Effector memory CD8-positive, alpha-beta T cell (primary cell): Measurements from ENCODE around the gene ANK2.

Source experiments
- ATAC-seq: fragments of 150-1000 bp; cut with Tn5 transposase; replicated peaks from 2 replicates; pipeline ENCODE4 v1.10.0; 2021; ENCODE audit warnings: mild to moderate bottlenecking, moderate library complexity
- DNase-seq, 3 experiments: peaks; one replicate each; pipeline ENCODE4 v3.0.0; 2021
- H3K27ac Mint-ChIP-seq, 2 donors: one replicate each; pipeline ENCODE4 v1.8.0; 2022; ENCODE audit warnings: mild to moderate bottlenecking in 2 of 2, mixed read lengths in 2 of 2, moderate library complexity in 2 of 2
- H3K27me3 Mint-ChIP-seq, 2 donors: one replicate each; pipeline ENCODE4 v1.8.0; 2022; ENCODE audit warnings: mixed read lengths in 2 of 2
- H3K36me3 Mint-ChIP-seq: one replicate; pipeline ENCODE4 v1.8.0; 2022; ENCODE audit warnings: mild to moderate bottlenecking, moderate library complexity, mixed read lengths; ENCODE audit not compliant: insufficient read depth
- H3K4me1 Mint-ChIP-seq, 2 donors: one replicate each; pipeline ENCODE4 v1.8.0; 2022; ENCODE audit warnings: low read depth in 2 of 2, mixed read lengths in 2 of 2
- H3K4me3 Mint-ChIP-seq, 2 donors: one replicate each; pipeline ENCODE4 v1.8.0; 2022; ENCODE audit warnings: mild to moderate bottlenecking in 2 of 2, mixed read lengths in 2 of 2, moderate library complexity in 2 of 2
- H3K9me3 Mint-ChIP-seq, 2 donors: one replicate each; pipeline ENCODE4 v1.8.0; 2022; ENCODE audit warnings: mixed read lengths in 2 of 2

Gene ANK2

DNA sequence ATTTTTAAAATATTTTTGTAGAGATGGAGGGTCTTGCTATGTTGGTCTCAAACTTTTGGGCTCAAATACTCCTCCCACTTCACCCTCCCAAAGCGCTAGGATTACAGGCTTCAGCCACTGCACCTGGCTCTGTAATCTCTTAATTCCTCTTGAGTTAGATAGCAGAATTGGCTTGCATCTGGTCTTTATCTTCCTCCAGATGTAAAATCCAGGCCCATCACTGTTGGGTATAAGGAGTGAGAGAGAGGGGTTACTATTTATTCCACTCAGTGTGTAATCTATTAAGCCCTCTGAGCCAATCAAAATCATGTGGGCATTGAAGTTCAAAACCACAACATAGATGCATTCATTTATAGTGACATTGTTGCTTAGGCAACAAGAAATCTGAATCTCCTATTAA lies 33.9 kb downstream of the ANK2 start:
- ATAC-seq (no peak), DNase-seq (no peak)
- Mint-ChIP-seq H3K36me3 (no peaks in the 10 kb centered on the region), H3K27ac (no peak overlapping the region), H3K4me1 (no peaks in the 10 kb centered on the region), H3K27me3 (no peaks in the 10 kb centered on the region), H3K9me3 (no peaks in the 10 kb centered on the region), H3K4me3 (no peak overlapping the region)

- no peak for DNase-seq
Measured at GRCh38 chr4:113086172-113086695, 36.8 kb downstream of the ANK2 start.

GRCh38 chr4:113088050-113088449 lies 38.6 kb downstream of the ANK2 start:
- no peak for ATAC-seq
- Mint-ChIP-seq H3K36me3 (no peaks in the 10 kb centered on the region), H3K4me3 (no peak overlapping the region), H3K9me3 (no peaks in the 10 kb centered on the region), H3K4me1 (no peaks in the 10 kb centered on the region), H3K27ac (no peak overlapping the region), H3K27me3 (no peaks in the 10 kb centered on the region)
- DNase-seq: no peak

More at GRCh38 chr4:113086172-113086695, 36.8 kb downstream of the ANK2 start:
- Mint-ChIP-seq H3K4me1 (no peaks in the 10 kb centered on the region), H3K27me3 (no peaks in the 10 kb centered on the region), H3K4me3 (no peak overlapping the region), H3K36me3 (no peaks in the 10 kb centered on the region), H3K9me3 (no peaks in the 10 kb centered on the region), H3K27ac (no peak overlapping the region)
- ATAC-seq: no peak

GRCh38 chr4:113090954-113091353 lies 41.5 kb downstream of the ANK2 start:
- no peak for ATAC-seq
- Mint-ChIP-seq H3K9me3 (no peaks in the 10 kb centered on the region), H3K36me3 (no peaks in the 10 kb centered on the region)

GRCh38 chr4:113094331-113094730 lies 44.9 kb downstream of the ANK2 start:
- Mint-ChIP-seq H3K27ac (no peak overlapping the region), H3K36me3 (no peaks in the 10 kb centered on the region), H3K27me3 (no peaks in the 10 kb centered on the region), H3K4me1 (no peaks in the 10 kb centered on the region), H3K9me3 (no peaks in the 10 kb centered on the region), H3K4me3 (no peak overlapping the region)
- no peak for ATAC-seq
- no peak for DNase-seq

More at GRCh38 chr4:113090954-113091353, 41.5 kb downstream of the ANK2 start:
- Mint-ChIP-seq H3K4me3 (no peak overlapping the region), H3K27me3 (no peaks in the 10 kb centered on the region), H3K27ac (no peak overlapping the region), H3K4me1 (no peaks in the 10 kb centered on the region)
- DNase-seq: no peak

DNA sequence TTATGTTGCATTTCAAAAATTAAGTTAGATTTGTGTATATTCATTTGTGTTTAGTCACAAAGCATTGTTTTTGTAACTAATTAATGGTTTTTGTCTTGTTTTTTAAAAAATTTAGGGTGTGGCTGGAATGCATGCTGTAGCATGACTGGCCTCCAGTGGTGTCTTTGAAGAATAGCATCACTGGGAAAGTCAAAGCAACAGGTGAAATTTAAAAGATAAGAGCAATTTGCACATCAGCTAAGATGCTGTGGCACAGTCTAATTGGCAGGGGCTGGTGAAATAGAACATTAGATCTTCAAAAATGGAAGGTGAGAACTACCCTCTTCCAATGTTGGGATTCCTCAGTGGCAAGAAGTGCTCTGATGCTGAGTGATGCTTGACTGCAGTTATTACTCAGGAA lies 45.3 kb downstream of the ANK2 start:
- ATAC-seq (no peak), DNase-seq (no peak)
- Mint-ChIP-seq H3K4me3 (no peak overlapping the region), H3K36me3 (no peaks in the 10 kb centered on the region), H3K27ac (no peak overlapping the region), H3K27me3 (no peaks in the 10 kb centered on the region), H3K4me1 (no peaks in the 10 kb centered on the region), H3K9me3 (no peaks in the 10 kb centered on the region)

DNA sequence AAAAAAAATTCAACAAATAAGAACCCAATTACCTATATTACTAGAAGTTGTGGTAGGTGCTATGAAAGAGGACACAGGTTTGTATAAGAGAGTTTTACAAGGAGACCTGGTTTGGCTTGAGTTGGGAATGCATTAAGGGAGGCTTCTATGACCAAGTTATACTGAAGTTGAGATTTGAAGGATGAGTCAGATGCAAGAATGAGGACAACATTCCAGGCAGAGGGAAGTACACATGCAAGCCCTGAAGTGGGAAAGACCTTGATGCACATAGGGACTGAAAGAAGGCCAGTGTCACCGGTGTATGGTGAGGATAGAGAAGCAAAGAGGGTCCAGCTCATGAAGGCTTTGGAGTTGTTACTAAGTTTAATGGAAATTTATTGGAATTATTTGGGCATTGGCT lies 52.2 kb downstream of the ANK2 start:
- H3K27me3 Mint-ChIP-seq: no peaks in the 10 kb centered on the region
- ATAC-seq: no peak
- H3K4me3 Mint-ChIP-seq: no peak overlapping the region
- no peak overlapping the region for H3K27ac Mint-ChIP-seq
- H3K4me1 Mint-ChIP-seq: no peaks in the 10 kb centered on the region
- no peaks in the 10 kb centered on the region for H3K9me3 Mint-ChIP-seq
- no peak for DNase-seq
- H3K36me3 Mint-ChIP-seq: peaks cover 3% of the 10 kb centered on the region

DNA sequence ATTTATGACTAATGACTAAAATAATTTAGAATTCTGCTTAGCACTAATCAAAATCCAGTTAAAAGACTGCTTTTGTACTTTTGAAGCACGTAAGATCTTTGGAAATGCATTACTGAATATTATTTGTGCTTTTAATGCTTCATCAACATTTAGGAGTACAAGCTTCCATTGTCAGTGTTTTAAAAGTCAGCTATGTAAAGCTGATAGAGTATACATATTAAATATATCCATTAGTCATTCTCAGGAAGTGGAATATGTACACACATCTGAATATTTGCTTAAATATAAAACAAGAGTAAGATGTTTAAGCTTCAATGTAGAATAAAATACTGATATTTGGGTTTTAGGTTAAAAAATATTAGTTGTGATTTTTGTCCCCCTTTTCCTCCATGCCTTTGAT lies 54.1 kb downstream of the ANK2 start:
- Mint-ChIP-seq H3K27ac (no peak overlapping the region), H3K36me3 (peaks cover 3% of the 10 kb centered on the region), H3K4me1 (no peaks in the 10 kb centered on the region), H3K27me3 (no peaks in the 10 kb centered on the region), H3K4me3 (no peak overlapping the region), H3K9me3 (no peaks in the 10 kb centered on the region)
- DNase-seq: no peak
- ATAC-seq: no peak

DNA sequence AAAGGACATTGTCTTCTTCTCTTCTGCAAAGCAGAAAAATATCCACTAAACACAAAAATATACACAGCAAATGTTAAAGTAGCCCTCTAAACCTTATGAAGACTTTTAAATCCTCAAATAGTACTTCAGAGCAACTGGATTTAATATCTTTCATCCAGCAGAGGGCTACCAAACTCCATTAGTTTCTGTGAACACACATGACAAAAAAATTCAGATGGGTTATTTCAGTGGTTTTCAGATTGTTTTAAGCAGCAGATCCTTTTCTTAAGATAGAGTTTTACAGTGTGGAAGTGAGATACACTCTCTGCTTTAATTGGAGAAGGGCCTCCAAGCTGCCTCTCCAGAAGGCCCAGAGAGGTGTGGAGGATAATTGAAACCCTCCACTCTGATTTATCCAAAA lies 56.7 kb downstream of the ANK2 start:
- Mint-ChIP-seq H3K36me3 (no peaks in the 10 kb centered on the region), H3K27me3 (no peaks in the 10 kb centered on the region), H3K4me1 (no peaks in the 10 kb centered on the region), H3K4me3 (no peak overlapping the region), H3K27ac (no peak overlapping the region), H3K9me3 (no peaks in the 10 kb centered on the region)
- no peak for DNase-seq
- no peak for ATAC-seq

GRCh38 chr4:113109106-113109718 lies 59.8 kb downstream of the ANK2 start:
- Mint-ChIP-seq H3K4me3 (no peak overlapping the region), H3K9me3 (no peaks in the 10 kb centered on the region)

GRCh38 chr4:113112338-113112978 lies 63.0 kb downstream of the ANK2 start:
- peaks cover 0 to 6% of the 10 kb centered on the region in 2 donors for H3K27me3 Mint-ChIP-seq
- no peak for ATAC-seq

More at GRCh38 chr4:113109106-113109718, 59.8 kb downstream of the ANK2 start:
- Mint-ChIP-seq H3K27me3 (no peaks in the 10 kb centered on the region), H3K36me3 (no peaks in the 10 kb centered on the region), H3K27ac (no peak overlapping the region), H3K4me1 (no peaks in the 10 kb centered on the region)
- no peak for DNase-seq
- ATAC-seq: no peak

GRCh38 chr4:113113151-113113550 lies 63.7 kb downstream of the ANK2 start:
- no peak overlapping the region for H3K27ac Mint-ChIP-seq
- DNase-seq: no peak
- no peaks in the 10 kb centered on the region for H3K9me3 Mint-ChIP-seq
- no peak for ATAC-seq
- H3K4me1 Mint-ChIP-seq: no peaks in the 10 kb centered on the region
- H3K4me3 Mint-ChIP-seq: no peak overlapping the region
- H3K36me3 Mint-ChIP-seq: no peaks in the 10 kb centered on the region
- H3K27me3 Mint-ChIP-seq: peaks cover 0 to 6% of the 10 kb centered on the region in 2 donors

More at GRCh38 chr4:113112338-113112978, 63.0 kb downstream of the ANK2 start:
- Mint-ChIP-seq H3K9me3 (no peaks in the 10 kb centered on the region), H3K27ac (no peak overlapping the region), H3K4me3 (no peak overlapping the region), H3K36me3 (no peaks in the 10 kb centered on the region), H3K4me1 (no peaks in the 10 kb centered on the region)
- no peak for DNase-seq

GRCh38 chr4:113114884-113115283 lies 65.4 kb downstream of the ANK2 start:
- ATAC-seq: no peak
- Mint-ChIP-seq H3K4me1 (no peaks in the 10 kb centered on the region), H3K4me3 (no peak overlapping the region), H3K27me3 (peaks cover 0 to 6% of the 10 kb centered on the region in 2 donors), H3K36me3 (no peaks in the 10 kb centered on the region), H3K27ac (no peak overlapping the region), H3K9me3 (no peaks in the 10 kb centered on the region)
- no peak for DNase-seq
